ENCODE results near the gene HESX1.

Gene HESX1

DNA sequence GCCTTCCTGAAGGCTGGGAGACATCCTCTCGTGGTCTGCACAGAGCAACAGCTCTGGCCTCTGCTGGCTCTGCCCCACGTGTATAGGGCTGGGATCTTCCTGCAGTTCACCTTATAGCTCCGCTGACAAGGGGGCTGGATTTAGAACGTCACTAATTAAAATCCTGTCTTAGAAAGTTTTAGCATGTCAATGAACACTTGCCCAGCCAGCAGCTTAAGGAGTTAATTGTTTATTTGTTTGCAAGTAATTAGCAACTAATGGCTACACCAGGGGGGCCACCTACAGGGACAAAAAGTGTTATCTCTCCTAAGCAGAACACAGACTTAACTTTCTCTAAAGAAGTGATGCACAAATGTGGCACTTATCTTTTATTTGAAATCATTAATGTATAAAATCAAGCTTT lies at the start of gene HESX1:
HESX1 (minus strand) TSS at position 84 of the 403 bp plus-strand sequence; CDS start at position 24, 60 bp downstream.
- Histone ChIP-seq H3K4me1 (ENCODE audit: control insufficient read depth in 1 of 2, insufficient read depth in 2 of 2, low read length in 2 of 2) (no peaks in the 10 kb centered on the region), H3K27me3 (ENCODE audit: low read depth, low read length) (no peaks in the 10 kb centered on the region), H3K36me3 (ENCODE audit: control insufficient read depth in 1 of 2, insufficient read depth in 2 of 2, low read length in 2 of 2) (no peaks in the 10 kb centered on the region), H3K4me3 (ENCODE audit: low read depth in 1 of 2, low read length in 2 of 2) (no peak within 1 kb of the TSS), H3K9me3 (ENCODE audit: control insufficient read depth in 1 of 2, low read length in 2 of 2) (no peaks in the 10 kb centered on the region), H3K27ac (ENCODE audit: low read length) (no peak within 1 kb of the TSS)

DNA sequence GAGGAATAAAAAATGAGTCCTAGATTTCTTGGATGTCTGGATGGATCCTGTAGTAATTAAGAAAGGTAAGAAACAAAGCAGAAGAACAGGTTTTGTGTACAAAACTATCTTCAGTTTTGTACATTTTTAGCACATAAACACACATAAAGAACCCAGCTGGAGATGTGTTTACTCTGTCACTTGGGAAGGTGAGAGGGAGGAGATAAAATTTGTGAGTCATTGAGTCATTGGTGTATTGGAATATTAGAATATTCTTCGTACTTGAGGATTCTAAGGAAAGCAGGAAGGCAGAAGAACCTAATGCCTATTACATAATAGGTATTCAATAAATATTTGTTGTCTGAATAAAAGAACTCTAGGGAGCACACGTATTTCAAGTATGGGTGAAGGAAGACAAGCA lies 45.2 kb upstream of the HESX1 start:
- H3K27ac ChIP-seq (ENCODE audit: low read length) = no peak overlapping the region
- H3K27me3 ChIP-seq (ENCODE audit: low read depth, low read length) = no peaks in the 10 kb centered on the region
- no peaks in the 10 kb centered on the region for H3K4me1 ChIP-seq (ENCODE audit: control insufficient read depth in 1 of 2, insufficient read depth in 2 of 2, low read length in 2 of 2)
- H3K4me3 ChIP-seq (ENCODE audit: low read depth in 1 of 2, low read length in 2 of 2) = no peak overlapping the region
- peaks cover 64 to 75% of the 10 kb centered on the region in 2 donors for H3K36me3 ChIP-seq (ENCODE audit: control insufficient read depth in 1 of 2, insufficient read depth in 2 of 2, low read length in 2 of 2)
- H3K9me3 ChIP-seq (ENCODE audit: control insufficient read depth in 1 of 2, low read length in 2 of 2) = no peaks in the 10 kb centered on the region

DNA sequence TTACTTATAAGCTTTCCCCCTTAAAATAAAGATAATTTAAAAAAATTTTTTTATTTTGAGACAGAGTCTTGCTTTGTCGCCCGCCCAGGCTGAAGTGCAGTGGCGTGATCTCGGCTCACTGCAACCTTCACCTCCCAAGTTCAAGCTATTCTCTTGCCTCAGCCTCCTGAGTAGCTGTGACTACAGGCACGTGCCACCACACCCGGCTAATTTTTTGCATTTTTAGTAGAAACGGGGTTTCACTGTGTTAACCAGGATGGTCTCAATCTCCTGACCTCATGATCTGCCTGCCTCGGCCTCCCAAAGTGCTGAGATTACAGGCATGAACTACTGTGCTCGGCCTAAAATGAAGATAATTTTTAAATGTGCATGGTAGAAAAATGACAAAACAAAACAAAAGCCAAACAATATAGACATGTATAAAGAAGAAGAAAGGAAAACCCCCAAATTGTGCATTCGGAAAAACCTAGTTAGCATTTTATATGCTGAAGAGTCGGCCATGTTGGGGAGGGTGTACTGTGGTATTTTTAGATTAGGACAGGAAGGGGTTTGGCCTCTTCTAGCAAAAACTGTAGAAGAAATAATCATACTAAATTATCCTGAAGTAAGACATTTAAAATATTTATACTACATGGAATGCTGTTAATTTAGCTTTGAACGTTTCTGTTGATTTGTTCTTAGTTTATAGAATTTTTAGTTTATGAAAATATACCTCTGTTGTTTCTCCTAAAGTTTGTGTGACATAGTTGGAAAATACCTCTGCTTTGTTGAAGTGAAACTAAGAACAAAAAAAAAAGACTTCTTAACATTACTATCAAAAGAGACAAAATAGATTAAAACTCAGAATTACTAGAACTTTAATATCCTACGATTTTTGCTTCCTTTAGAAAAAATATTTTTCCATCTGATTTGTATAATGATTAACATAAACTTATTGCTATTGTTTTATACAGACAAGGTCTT lies 35.1 kb upstream of the HESX1 start:
- Histone ChIP-seq H3K9me3 (ENCODE audit: control insufficient read depth in 1 of 2, low read length in 2 of 2) (no peaks in the 10 kb centered on the region), H3K36me3 (ENCODE audit: control insufficient read depth in 1 of 2, insufficient read depth in 2 of 2, low read length in 2 of 2) (peaks cover 11 to 18% of the 10 kb centered on the region in 2 donors), H3K27me3 (ENCODE audit: low read depth, low read length) (no peaks in the 10 kb centered on the region), H3K27ac (ENCODE audit: low read length) (no peak overlapping the region), H3K4me1 (ENCODE audit: control insufficient read depth in 1 of 2, insufficient read depth in 2 of 2, low read length in 2 of 2) (peaks cover 0 to 15% of the 10 kb centered on the region in 2 donors), H3K4me3 (ENCODE audit: low read depth in 1 of 2, low read length in 2 of 2) (no peak overlapping the region)

DNA sequence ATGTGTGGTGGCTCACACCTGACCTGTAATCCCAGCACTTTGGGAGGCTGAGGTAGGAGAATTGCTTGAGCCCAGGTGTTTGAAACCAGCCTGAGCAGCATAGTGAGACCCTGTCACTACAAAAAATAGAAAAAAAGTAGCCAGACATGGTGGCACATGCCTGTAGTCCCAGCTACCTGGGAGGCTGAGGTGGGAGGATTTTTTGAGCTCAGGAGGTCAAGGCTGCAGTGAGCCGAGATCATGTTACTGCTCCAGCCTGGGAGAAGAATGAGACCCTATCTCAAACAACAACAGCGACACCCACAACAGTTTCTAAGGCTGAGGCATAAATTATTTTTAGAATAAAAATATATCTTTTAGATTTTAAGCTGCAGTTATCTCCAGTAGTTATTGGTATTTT lies 34.0 kb upstream of the HESX1 start:
- Histone ChIP-seq H3K36me3 (ENCODE audit: control insufficient read depth in 1 of 2, insufficient read depth in 2 of 2, low read length in 2 of 2) (peaks cover 9 to 18% of the 10 kb centered on the region in 2 donors), H3K27ac (ENCODE audit: low read length) (no peak overlapping the region), H3K27me3 (ENCODE audit: low read depth, low read length) (no peaks in the 10 kb centered on the region), H3K4me3 (ENCODE audit: low read depth in 1 of 2, low read length in 2 of 2) (no peak overlapping the region), H3K4me1 (ENCODE audit: control insufficient read depth in 1 of 2, insufficient read depth in 2 of 2, low read length in 2 of 2) (peaks cover 0 to 26% of the 10 kb centered on the region in 2 donors), H3K9me3 (ENCODE audit: control insufficient read depth in 1 of 2, low read length in 2 of 2) (no peaks in the 10 kb centered on the region)

DNA sequence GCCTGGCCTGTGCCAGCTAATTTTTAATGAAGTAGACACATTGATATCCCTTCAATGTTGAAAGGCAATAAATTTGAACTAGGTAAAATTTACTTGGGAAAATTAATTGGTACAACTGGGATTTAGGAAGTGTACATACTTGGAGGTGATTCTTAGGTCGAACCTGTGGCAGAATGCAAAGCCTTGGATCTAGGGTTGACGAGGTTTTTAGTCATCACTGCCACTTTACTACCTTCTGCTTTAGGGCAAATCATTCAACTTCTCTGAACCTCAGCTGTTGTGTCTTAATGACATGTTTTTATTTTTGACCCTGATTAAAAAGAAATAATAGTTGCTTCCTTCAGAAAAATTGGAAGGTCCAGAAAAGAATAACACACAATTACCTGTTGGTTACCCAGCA lies 30.2 kb upstream of the HESX1 start:
- Histone ChIP-seq H3K36me3 (ENCODE audit: control insufficient read depth in 1 of 2, insufficient read depth in 2 of 2, low read length in 2 of 2) (no peaks in the 10 kb centered on the region), H3K9me3 (ENCODE audit: control insufficient read depth in 1 of 2, low read length in 2 of 2) (no peaks in the 10 kb centered on the region), H3K27ac (ENCODE audit: low read length) (no peak overlapping the region), H3K27me3 (ENCODE audit: low read depth, low read length) (no peaks in the 10 kb centered on the region), H3K4me3 (ENCODE audit: low read depth in 1 of 2, low read length in 2 of 2) (no peak overlapping the region), H3K4me1 (ENCODE audit: control insufficient read depth in 1 of 2, insufficient read depth in 2 of 2, low read length in 2 of 2) (peaks cover 0 to 31% of the 10 kb centered on the region in 2 donors)

DNA sequence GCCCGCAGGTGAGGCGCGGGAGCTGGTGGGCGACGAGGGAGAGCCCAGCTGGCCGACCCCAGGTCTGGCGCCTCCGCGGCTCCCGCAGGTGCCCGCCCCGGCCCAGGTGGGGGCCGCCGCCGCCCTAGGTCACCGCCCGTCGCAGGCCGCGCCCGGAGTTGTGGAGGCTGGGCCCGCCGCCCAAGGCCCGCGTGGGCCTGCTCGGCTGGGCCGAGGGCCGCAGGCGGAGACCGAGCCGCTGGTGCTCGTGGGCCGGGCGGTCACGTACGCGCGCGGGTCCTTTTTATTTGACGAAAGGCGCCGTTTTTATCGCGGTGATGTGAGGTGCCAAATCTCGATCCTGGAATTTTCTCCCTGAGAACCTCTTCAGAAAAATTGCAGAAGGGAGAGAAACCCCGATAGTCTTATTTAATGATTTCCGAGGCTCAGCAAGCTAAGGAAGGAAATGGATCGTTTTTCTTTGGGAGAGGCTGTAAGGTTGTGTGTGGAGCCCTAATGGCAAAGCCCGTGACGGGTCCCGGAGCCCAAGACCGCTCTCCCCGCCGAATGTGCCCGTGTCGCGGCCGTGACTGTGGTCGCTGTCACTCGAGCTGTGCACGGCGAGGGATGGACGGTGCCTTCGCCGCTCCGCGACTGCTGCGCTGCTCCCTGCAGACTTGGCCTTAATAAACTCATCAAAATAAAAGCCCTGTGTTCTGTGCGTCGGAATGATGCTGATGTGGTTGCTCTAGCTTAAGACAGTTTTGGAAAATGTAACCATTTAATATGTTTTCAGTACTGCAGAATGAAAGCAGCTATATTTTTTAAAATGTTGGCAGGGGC lies 28.4 kb upstream of the HESX1 start:
- Histone ChIP-seq H3K4me3 (ENCODE audit: low read depth in 1 of 2, low read length in 2 of 2) (peak overlapping the region; percentile 77 to 94), H3K9me3 (ENCODE audit: control insufficient read depth in 1 of 2, low read length in 2 of 2) (no peaks in the 10 kb centered on the region), H3K27me3 (ENCODE audit: low read depth, low read length) (no peaks in the 10 kb centered on the region), H3K36me3 (ENCODE audit: control insufficient read depth in 1 of 2, insufficient read depth in 2 of 2, low read length in 2 of 2) (no peaks in the 10 kb centered on the region), H3K27ac (ENCODE audit: low read length) (peak overlapping the region; percentile 76), H3K4me1 (ENCODE audit: control insufficient read depth in 1 of 2, insufficient read depth in 2 of 2, low read length in 2 of 2) (peaks cover 0 to 31% of the 10 kb centered on the region in 2 donors)

DNA sequence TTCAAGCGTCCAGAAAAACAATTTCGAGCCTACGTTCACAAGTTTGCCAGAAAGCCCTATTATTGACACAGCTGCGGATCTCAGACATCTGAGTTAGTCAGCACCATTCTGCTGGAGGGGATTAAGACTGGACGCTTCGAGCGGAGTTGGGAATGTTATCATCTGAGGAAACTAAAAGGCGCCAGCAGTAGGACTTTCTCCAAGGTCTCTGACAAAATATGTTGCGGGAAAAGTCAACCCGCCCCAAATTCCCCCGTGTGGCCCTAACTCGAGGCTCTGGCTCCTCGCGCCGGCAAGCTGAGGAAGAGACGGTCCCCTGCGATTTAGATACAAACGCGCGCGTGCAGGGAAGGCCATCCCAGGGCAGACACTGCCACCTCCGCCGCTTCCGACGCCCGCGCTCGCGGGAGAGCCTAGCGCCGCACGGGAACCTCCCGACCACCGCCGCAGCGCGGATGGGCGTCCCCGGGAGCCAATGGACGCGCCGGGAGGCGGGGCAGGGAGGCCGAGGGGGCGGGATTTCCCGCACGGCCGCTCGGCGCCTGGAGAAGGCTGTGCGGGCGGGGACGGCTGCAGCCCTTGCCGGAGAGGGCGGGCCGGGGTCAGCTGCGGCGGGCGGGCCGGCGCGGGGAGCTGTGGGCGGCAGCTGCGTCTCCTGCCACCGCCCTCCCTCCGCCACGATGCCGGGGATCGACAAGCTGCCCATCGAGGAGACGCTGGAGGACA lies 27.6 kb upstream of the HESX1 start, which contains the start of gene APPL1:
APPL1 (plus strand) TSS at position 526 of the 726 bp plus-strand sequence; CDS start at position 681, 155 bp downstream.
- Histone ChIP-seq H3K36me3 (ENCODE audit: control insufficient read depth in 1 of 2, insufficient read depth in 2 of 2, low read length in 2 of 2) (no peaks in the 10 kb centered on the region), H3K4me3 (ENCODE audit: low read depth in 1 of 2, low read length in 2 of 2) (peak within 1 kb of the TSS; percentile 77 to 94), H3K27me3 (ENCODE audit: low read depth, low read length) (no peaks in the 10 kb centered on the region), H3K27ac (ENCODE audit: low read length) (peak within 1 kb of the TSS; percentile 76), H3K4me1 (ENCODE audit: control insufficient read depth in 1 of 2, insufficient read depth in 2 of 2, low read length in 2 of 2) (peaks cover 0 to 31% of the 10 kb centered on the region in 2 donors), H3K9me3 (ENCODE audit: control insufficient read depth in 1 of 2, low read length in 2 of 2) (no peaks in the 10 kb centered on the region)

DNA sequence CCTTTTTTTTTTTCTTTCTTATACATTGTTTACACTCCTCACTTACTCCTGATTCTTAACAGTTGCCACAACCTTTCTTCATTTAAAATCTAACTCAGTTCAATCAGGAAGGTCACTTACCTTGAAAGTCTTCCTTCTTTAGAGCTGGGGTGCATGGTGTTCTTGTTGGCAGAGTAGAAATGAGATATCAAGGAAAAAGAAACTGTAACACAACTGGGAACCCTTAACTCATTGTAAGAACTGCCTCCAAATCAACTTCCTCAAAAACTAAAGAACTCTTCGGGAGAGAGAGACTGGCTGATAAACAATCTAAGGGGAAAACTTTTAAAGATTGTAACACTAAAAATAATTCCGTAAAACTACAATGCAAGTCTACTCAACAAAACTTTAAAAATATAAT lies 26.4 kb upstream of the HESX1 start:
- no peak overlapping the region for H3K27ac ChIP-seq (ENCODE audit: low read length)
- peaks cover 0 to 23% of the 10 kb centered on the region in 2 donors for H3K4me1 ChIP-seq (ENCODE audit: control insufficient read depth in 1 of 2, insufficient read depth in 2 of 2, low read length in 2 of 2)
- H3K36me3 ChIP-seq (ENCODE audit: control insufficient read depth in 1 of 2, insufficient read depth in 2 of 2, low read length in 2 of 2) = no peaks in the 10 kb centered on the region
- no peaks in the 10 kb centered on the region for H3K9me3 ChIP-seq (ENCODE audit: control insufficient read depth in 1 of 2, low read length in 2 of 2)
- H3K27me3 ChIP-seq (ENCODE audit: low read depth, low read length) = no peaks in the 10 kb centered on the region
- H3K4me3 ChIP-seq (ENCODE audit: low read depth in 1 of 2, low read length in 2 of 2) = no peak overlapping the region

DNA sequence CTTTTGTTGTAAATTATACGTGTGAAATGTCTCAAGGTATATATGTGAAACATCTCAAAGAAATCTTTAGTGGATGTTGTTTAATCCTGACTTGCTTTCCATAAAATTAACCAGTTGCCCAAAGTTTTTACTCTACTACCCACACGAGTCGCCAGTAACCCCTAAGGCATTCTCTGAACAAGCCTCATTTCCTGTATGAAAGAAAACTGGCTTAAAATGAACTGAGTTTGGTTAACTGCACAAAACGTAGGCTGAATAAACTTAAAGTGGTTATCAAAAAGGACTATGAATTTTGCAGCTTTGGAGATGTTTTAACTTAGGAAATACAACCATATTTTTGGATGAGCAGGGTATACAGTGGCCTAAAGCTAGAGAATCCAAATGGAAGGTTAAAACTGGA lies 25.1 kb upstream of the HESX1 start:
- Histone ChIP-seq H3K27ac (ENCODE audit: low read length) (no peak overlapping the region), H3K36me3 (ENCODE audit: control insufficient read depth in 1 of 2, insufficient read depth in 2 of 2, low read length in 2 of 2) (no peaks in the 10 kb centered on the region), H3K9me3 (ENCODE audit: control insufficient read depth in 1 of 2, low read length in 2 of 2) (no peaks in the 10 kb centered on the region), H3K4me1 (ENCODE audit: control insufficient read depth in 1 of 2, insufficient read depth in 2 of 2, low read length in 2 of 2) (peaks cover 0 to 16% of the 10 kb centered on the region in 2 donors), H3K4me3 (ENCODE audit: low read depth in 1 of 2, low read length in 2 of 2) (no peak overlapping the region), H3K27me3 (ENCODE audit: low read depth, low read length) (no peaks in the 10 kb centered on the region)

DNA sequence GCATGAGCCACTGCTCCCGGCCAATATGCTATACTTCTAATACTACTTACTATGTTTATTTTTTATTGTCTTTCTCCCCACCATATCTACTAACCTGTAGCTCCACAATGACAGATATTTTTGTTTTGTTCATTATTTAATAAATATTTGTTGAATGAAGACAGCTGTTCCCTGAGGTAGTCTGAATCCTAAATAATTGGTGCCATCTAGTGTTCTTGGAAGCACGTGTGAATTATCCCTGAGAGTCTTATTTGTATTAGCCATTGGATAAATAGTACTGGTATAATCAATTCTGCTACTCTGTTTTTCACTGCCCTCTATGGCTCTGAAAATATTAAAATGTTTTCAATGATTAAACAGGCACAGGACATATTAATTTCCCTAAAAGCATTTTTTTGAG lies 22.1 kb upstream of the HESX1 start:
- no peak overlapping the region for H3K27ac ChIP-seq (ENCODE audit: low read length)
- H3K36me3 ChIP-seq (ENCODE audit: control insufficient read depth in 1 of 2, insufficient read depth in 2 of 2, low read length in 2 of 2) = no peaks in the 10 kb centered on the region
- no peaks in the 10 kb centered on the region for H3K27me3 ChIP-seq (ENCODE audit: low read depth, low read length)
- H3K4me1 ChIP-seq (ENCODE audit: control insufficient read depth in 1 of 2, insufficient read depth in 2 of 2, low read length in 2 of 2) = peaks cover 0 to 3% of the 10 kb centered on the region in 2 donors
- H3K4me3 ChIP-seq (ENCODE audit: low read depth in 1 of 2, low read length in 2 of 2) = no peak overlapping the region
- no peaks in the 10 kb centered on the region for H3K9me3 ChIP-seq (ENCODE audit: control insufficient read depth in 1 of 2, low read length in 2 of 2)

DNA sequence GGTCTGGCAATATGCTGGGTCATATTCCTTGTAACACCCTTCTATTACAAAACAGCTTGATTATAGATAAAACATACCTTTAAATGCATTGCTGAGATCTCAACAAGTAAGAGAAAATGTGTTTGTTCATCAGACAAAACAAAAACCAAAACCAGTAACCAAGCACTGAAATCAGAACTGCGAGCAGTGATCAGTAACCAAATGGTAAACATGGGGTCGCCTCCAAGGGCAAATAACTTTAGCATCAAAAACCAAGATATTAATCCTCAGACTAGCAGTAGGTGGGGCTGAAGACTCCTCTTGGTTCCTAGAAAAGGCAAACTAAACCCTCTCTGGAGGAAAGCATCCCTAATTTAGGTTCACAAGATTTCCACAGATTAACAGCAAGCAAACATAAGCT lies 6.6 kb upstream of the HESX1 start:
- no peaks in the 10 kb centered on the region for H3K36me3 ChIP-seq (ENCODE audit: control insufficient read depth in 1 of 2, insufficient read depth in 2 of 2, low read length in 2 of 2)
- no peak overlapping the region for H3K4me3 ChIP-seq (ENCODE audit: low read depth in 1 of 2, low read length in 2 of 2)
- H3K27me3 ChIP-seq (ENCODE audit: low read depth, low read length) = no peaks in the 10 kb centered on the region
- H3K27ac ChIP-seq (ENCODE audit: low read length) = no peak overlapping the region
- H3K4me1 ChIP-seq (ENCODE audit: control insufficient read depth in 1 of 2, insufficient read depth in 2 of 2, low read length in 2 of 2) = no peaks in the 10 kb centered on the region
- H3K9me3 ChIP-seq (ENCODE audit: control insufficient read depth in 1 of 2, low read length in 2 of 2) = no peaks in the 10 kb centered on the region
